ENCODE data around the gene CDH8.

GRCh38 chr16:61879306-61879705 is 156.9 kb downstream of the CDH8 start:
- TF ChIP-seq CTCF (IDR thresholded peaks at IDR 0.05; ENCODE audit: insufficient read depth, low read length, poor library complexity, severe bottlenecking) (no peak), EZH2phosphoT487 (conservative IDR thresholded peaks at IDR 0.05; ENCODE audit: low read length) (no peak)
